ENCODE results near the gene LRCH2.

The LRCH2 gene

DNA sequence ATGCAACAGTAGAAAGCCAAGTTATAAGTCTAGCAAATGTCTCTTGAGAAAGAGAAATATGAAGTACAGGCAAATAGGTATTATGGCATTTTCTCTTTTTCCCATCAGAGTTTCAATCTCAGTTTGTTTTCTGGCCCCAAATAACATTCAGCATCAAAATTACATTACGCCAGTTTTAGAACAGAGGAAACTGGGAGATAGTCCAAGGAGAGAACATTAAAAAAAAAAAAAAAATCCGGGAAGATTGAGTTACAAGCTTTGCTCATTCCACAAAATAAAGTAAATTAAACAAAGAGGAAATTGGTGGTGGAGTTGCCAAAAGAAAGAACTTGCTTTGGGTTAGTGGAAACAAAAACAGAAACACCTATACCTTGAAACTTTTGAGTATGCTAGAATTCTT lies 166.1 kb downstream of the LRCH2 start:
- DNase-seq (ENCODE audit: low read depth in 2 of 2): no peak

DNA sequence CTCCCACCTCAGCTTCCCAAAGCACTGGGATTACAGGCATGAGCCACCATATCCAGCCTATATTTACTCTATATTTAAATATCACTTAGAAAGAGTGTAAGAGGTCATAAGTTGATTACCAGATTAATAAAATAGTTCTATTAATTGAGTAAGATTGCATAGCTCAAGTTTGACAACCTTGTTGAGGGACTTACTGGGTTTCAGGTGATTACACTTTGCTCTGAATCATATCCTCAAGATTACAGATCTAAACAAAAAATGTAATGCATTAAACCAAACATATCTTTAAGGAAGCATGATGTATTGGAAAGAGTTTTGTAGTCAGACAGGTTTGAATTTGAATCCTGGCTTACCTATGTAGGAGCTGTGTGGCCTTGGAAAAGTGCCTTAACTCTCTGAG lies 168.6 kb downstream of the LRCH2 start:
- DNase-seq (ENCODE audit: low read depth in 2 of 2): no peak
